Suprapubic skin (tissue), 4 donors: Measurements from ENCODE around the gene SERPINI2. TPM values are rescaled to one million over a fixed set of nuclear protein-coding genes. Genes with fewer than 3 reads are reported as not detected.

Source experiments
- DNase-seq, 2 donors: peaks; one replicate each; pipeline ENCODE4 v3.0.0-alpha.2; 2019; ENCODE audit warnings: low spot score in 2 of 2
- H3K27ac ChIP-seq: fragments of 200-600 bp; sonication (generic); one replicate; pipeline ENCODE4 v1.5.1; 2019
- H3K27me3 ChIP-seq: fragments of 200-600 bp; sonication (generic); one replicate; pipeline ENCODE4 v1.5.1; 2019
- H3K36me3 ChIP-seq: fragments of 200-600 bp; sonication (generic); one replicate; pipeline ENCODE4 v1.5.1; 2019
- H3K4me1 ChIP-seq: fragments of 200-600 bp; sonication (generic); one replicate; pipeline ENCODE4 v1.5.1; 2019
- H3K4me3 ChIP-seq: fragments of 200-600 bp; sonication (generic); one replicate; pipeline ENCODE4 v1.5.1; 2019; ENCODE audit warnings: mild to moderate bottlenecking
- H3K9me3 ChIP-seq: fragments of 200-600 bp; sonication (generic); one replicate; pipeline ENCODE4 v1.5.1; 2019
- CTCF ChIP-seq, 2 donors: fragments of 200-600 bp in 1 of 2; fragments of 450-650 bp in 1 of 2; sonication (generic) in 1 of 2; IDR thresholded peaks; one replicate each; pipeline ENCODE4 v1.5.1; 2016 to 2019; ENCODE audit warnings: antibody characterized with exemption in 2 of 2, mild to moderate bottlenecking in 1 of 2, moderate library complexity in 1 of 2
- EP300 ChIP-seq: sonication (generic); formaldehyde crosslinking; IDR thresholded peaks from one replicate; pipeline ENCODE4 v1.6.1; 2017; ENCODE audit warnings: antibody characterized with exemption
- POLR2A ChIP-seq, 2 donors: fragments of 450-650 bp; IDR thresholded peaks; one replicate each; pipeline ENCODE4 v1.6.1; 2017; ENCODE audit warnings: antibody characterized with exemption in 2 of 2, mild to moderate bottlenecking in 2 of 2, moderate library complexity in 2 of 2
- POLR2AphosphoS5 ChIP-seq, 3 donors: sonication (generic); formaldehyde crosslinking; IDR thresholded peaks; one replicate each; pipeline ENCODE4 v1.6.1; 2017; ENCODE audit warnings: antibody characterized with exemption in 3 of 3
- WGBS: methylation state at CpG from one replicate; pipeline ENCODE4 v1.1.5; 2018; 5-methylcytosine and 5-hydroxymethylcytosine counted together
- total RNA-seq, 4 donors: library from RNA; depleted of rRNA; stranded (reverse); fragments of >200 nt; gene quantifications; one replicate each; pipeline ENCODE4 v1.1.0, GENCODE V29; 2016

Gene SERPINI2
- total RNA-seq, 4 donors from 2014 or later, result 1.8 TPM; not detected in 3

- no peak for TF ChIP-seq EP300
- TF ChIP-seq CTCF (IDR thresholded peaks at IDR 0.05), result no peak
- TF ChIP-seq POLR2A (IDR thresholded peaks at IDR 0.05), result no peak
- TF ChIP-seq POLR2AphosphoS5 (IDR thresholded peaks at IDR 0.05), result no peak
- H3K4me1 ChIP-seq, result no peaks in the 10 kb centered on the region
These were observed 28.1 kb upstream of the SERPINI2 start for GRCh38 chr3:167501941-167502340.

GRCh38 chr3:167497903-167498302, 24.1 kb upstream of the SERPINI2 start:
- no peak overlapping the region for H3K27ac ChIP-seq
- no peaks in the 10 kb centered on the region for H3K4me1 ChIP-seq
- H3K4me3 ChIP-seq, result no peak overlapping the region
- DNase-seq, result no peak
- no peaks in the 10 kb centered on the region for H3K36me3 ChIP-seq
- WGBS, result 92% methylated on average over 7 of the region's 7 CpGs
- no peaks in the 10 kb centered on the region for H3K9me3 ChIP-seq
- no peaks in the 10 kb centered on the region for H3K27me3 ChIP-seq
- no peak for TF ChIP-seq CTCF (IDR thresholded peaks at IDR 0.05)
- no peak for TF ChIP-seq POLR2A (IDR thresholded peaks at IDR 0.05)
- TF ChIP-seq EP300, result no peak
- TF ChIP-seq POLR2AphosphoS5 (IDR thresholded peaks at IDR 0.05), result no peak

More at GRCh38 chr3:167501941-167502340, 28.1 kb upstream of the SERPINI2 start:
- WGBS, result 79% methylated on average over 3 of the region's 3 CpGs
- DNase-seq, result no peak
- H3K4me3 ChIP-seq, result no peak overlapping the region
- no peaks in the 10 kb centered on the region for H3K27me3 ChIP-seq
- H3K36me3 ChIP-seq, result no peaks in the 10 kb centered on the region
- H3K9me3 ChIP-seq, result no peaks in the 10 kb centered on the region
- no peak overlapping the region for H3K27ac ChIP-seq

- H3K4me1 ChIP-seq, result no peaks in the 10 kb centered on the region
These were observed 19.4 kb upstream of the SERPINI2 start for GRCh38 chr3:167493244-167493643.

GRCh38 chr3:167491621-167492020, 17.8 kb upstream of the SERPINI2 start:
- Histone ChIP-seq H3K27ac (no peak overlapping the region), H3K9me3 (no peaks in the 10 kb centered on the region), H3K4me3 (no peak overlapping the region), H3K27me3 (no peaks in the 10 kb centered on the region), H3K4me1 (no peaks in the 10 kb centered on the region), H3K36me3 (no peaks in the 10 kb centered on the region)
- no peak for DNase-seq
- no peak for TF ChIP-seq EP300

More at GRCh38 chr3:167493244-167493643, 19.4 kb upstream of the SERPINI2 start:
- Histone ChIP-seq H3K36me3 (no peaks in the 10 kb centered on the region), H3K9me3 (no peaks in the 10 kb centered on the region), H3K27ac (no peak overlapping the region), H3K27me3 (no peaks in the 10 kb centered on the region), H3K4me3 (no peak overlapping the region)
- TF ChIP-seq POLR2A (IDR thresholded peaks at IDR 0.05), result no peak
- TF ChIP-seq POLR2AphosphoS5 (IDR thresholded peaks at IDR 0.05), result no peak
- no peak for TF ChIP-seq EP300
- WGBS, result 68% methylated on average over 3 of the region's 3 CpGs
- no peak for DNase-seq

GRCh38 chr3:167489571-167489970, 15.7 kb upstream of the SERPINI2 start:
- Histone ChIP-seq H3K27me3 (no peaks in the 10 kb centered on the region), H3K4me3 (no peak overlapping the region), H3K27ac (no peak overlapping the region), H3K4me1 (no peaks in the 10 kb centered on the region), H3K36me3 (no peaks in the 10 kb centered on the region), H3K9me3 (no peaks in the 10 kb centered on the region)
- TF ChIP-seq POLR2AphosphoS5 (IDR thresholded peaks at IDR 0.05) (no peak), CTCF (IDR thresholded peaks at IDR 0.05) (no peak), EP300 (no peak), POLR2A (IDR thresholded peaks at IDR 0.05) (no peak)
- DNase-seq, result no peak
- 69% methylated on average over 1 of the region's 1 CpG for WGBS

- Histone ChIP-seq H3K4me3 (no peak overlapping the region), H3K9me3 (no peaks in the 10 kb centered on the region), H3K27ac (no peak overlapping the region), H3K27me3 (no peaks in the 10 kb centered on the region), H3K36me3 (no peaks in the 10 kb centered on the region), H3K4me1 (no peaks in the 10 kb centered on the region)
- no peak for DNase-seq
- TF ChIP-seq POLR2AphosphoS5 (IDR thresholded peaks at IDR 0.05), result no peak
- WGBS, result 41% methylated on average over 3 of the region's 3 CpGs
These were observed 13.7 kb upstream of the SERPINI2 start for GRCh38 chr3:167487556-167487955.

GRCh38 chr3:167484551-167484950, 10.7 kb upstream of the SERPINI2 start:
- WGBS, result 68% methylated on average over 2 of the region's 2 CpGs
- Histone ChIP-seq H3K36me3 (no peaks in the 10 kb centered on the region), H3K27ac (no peak overlapping the region), H3K4me3 (no peak overlapping the region), H3K9me3 (no peaks in the 10 kb centered on the region), H3K4me1 (no peaks in the 10 kb centered on the region), H3K27me3 (no peaks in the 10 kb centered on the region)
- TF ChIP-seq EP300 (no peak), POLR2A (IDR thresholded peaks at IDR 0.05) (no peak), POLR2AphosphoS5 (IDR thresholded peaks at IDR 0.05) (no peak), CTCF (IDR thresholded peaks at IDR 0.05) (no peak)
- DNase-seq, result no peak
